GM13977 (cell line): ENCODE measurements around the gene UBE2K.
"Not testable (repeated sequence)": the region's sequence is repeated elsewhere in the genome, so short reads cannot be mapped to it uniquely, and the experiment has no call there.

Experiments used
- DNase-seq: peaks from one replicate; pipeline ENCODE4 v3.0.0; 2012; ENCODE audit warnings: low spot score
- in situ Hi-C: fragments of 300-500 bp; cut with MboI; formaldehyde crosslinking; loops from one replicate; pipeline ENCODE4 v1.12.0; 2022; ENCODE audit warnings: low sequenced_read_pairs, low pct_unique_long_range_greater_than_20kb, mixed read lengths, inconsistent platforms; ENCODE audit not compliant: unreplicated experiment
- TF ChIP-seq, protein P1 (sequence below): IDR thresholded peaks from 2 replicates; pipeline ENCODE4 v1.5.1; 2012; ENCODE audit warnings: mild to moderate bottlenecking, control low read depth; ENCODE audit not compliant: insufficient read depth; ENCODE audit errors: extremely low read depth, missing control alignments

The UBE2K gene

DNA sequence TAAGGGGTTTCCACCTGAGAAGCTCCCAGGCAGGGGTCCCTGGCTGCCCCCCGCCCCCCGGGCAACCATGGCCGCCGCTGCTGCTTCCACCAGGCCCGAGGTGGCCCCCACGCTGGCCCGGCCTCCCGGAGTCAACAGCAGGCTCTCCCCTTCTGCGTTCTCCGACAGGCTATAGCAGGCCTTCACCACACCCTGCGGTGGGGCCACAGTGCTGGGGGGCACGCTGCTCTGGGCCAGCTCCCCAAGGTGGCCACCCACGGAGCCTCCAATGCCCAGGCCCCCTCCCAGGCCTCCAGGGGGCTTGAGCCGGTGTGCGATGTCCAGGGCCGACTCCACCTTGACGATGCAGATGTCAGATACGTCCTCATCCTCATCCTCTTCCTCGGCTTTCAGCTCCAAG is 72.5 kb downstream of the UBE2K start:
- in situ Hi-C loops, result no loop called here
- DNase-seq, result no peak
- TF ChIP-seq, protein P1, sequence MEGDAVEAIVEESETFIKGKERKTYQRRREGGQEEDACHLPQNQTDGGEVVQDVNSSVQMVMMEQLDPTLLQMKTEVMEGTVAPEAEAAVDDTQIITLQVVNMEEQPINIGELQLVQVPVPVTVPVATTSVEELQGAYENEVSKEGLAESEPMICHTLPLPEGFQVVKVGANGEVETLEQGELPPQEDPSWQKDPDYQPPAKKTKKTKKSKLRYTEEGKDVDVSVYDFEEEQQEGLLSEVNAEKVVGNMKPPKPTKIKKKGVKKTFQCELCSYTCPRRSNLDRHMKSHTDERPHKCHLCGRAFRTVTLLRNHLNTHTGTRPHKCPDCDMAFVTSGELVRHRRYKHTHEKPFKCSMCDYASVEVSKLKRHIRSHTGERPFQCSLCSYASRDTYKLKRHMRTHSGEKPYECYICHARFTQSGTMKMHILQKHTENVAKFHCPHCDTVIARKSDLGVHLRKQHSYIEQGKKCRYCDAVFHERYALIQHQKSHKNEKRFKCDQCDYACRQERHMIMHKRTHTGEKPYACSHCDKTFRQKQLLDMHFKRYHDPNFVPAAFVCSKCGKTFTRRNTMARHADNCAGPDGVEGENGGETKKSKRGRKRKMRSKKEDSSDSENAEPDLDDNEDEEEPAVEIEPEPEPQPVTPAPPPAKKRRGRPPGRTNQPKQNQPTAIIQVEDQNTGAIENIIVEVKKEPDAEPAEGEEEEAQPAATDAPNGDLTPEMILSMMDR, result no peak

DNA sequence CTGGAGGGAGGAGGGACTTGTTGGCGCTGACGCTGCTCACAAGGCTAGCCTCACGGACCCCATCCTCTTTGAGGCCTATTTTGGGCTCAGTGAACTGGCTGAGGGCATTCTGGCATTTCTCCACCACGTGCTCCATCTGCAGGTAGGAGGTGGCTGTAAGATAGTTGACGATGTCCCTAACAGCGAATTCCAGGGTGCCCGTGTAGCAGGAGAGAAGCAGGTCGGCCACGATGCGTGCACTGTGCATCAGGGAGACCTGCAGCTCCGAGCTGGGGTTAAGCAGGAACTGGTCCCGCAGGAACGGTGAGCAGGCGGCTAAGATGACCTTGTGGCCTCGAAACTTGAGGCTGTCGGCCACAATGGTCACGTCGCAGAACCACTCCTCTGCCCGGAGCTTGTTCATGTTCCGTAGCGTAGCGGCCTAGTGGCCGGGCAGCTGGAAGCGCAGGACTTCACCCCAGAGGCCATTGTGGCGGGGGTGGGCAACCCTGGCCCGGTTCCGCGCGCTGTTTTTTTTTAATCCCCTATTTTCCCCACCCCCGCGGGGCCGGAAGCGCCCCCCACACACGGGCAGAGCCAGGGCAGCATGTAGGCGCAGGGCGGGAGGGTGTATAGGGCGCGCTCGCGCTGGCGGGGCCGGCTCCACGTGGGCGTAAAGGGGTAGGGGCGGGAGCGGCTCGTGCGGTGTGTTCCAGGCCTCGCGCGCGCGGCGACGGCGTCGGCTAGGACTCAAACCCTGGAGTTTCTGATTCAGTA is 73.2 kb downstream of the UBE2K start:
- in situ Hi-C loops, result no loop called here
- no peak for DNase-seq
- TF ChIP-seq, protein P1, result no peak

DNA sequence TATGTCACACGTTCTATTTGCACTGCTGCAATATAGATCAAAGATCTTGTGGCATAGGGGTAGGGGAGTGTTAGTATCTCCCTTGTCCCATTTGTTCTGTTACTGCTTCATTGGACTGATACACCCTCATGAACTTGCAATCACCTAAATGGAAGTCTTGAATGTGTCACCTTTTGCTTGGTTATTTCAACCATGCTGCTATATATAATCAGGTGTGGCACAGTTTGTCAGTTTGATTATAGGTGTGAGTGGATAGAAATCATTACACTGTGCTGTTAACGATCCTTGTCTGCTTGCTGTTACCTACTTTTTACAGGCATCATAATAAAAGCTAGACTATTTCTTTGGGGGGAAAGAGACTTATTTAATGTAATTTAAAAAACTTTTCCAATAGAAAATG is 84.1 kb downstream of the UBE2K start:
- in situ Hi-C loops, DNase-seq: not testable (repeated sequence)

DNA sequence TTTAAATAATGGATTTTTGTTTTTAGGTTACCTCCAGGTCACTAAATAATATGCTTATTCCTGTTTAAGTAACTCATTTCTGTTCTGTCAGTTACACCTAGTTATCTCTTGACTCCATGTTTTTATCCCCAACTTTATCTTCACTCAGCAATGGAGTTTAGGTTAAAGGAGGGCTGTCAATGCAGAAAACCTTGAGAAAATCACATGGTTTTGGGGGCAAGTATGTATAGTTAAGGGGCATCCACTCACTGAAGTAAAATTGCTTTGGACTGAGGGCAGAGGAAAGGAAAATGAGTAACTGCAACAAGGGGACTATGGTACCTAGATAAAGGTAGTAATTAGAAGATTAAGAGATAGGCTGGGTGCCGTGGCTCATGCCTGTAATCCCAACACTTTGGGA is 87.1 kb downstream of the UBE2K start:
- DNase-seq, result no peak
- TF ChIP-seq, protein P1, result no peak
- in situ Hi-C loops, result no loop called here

DNA sequence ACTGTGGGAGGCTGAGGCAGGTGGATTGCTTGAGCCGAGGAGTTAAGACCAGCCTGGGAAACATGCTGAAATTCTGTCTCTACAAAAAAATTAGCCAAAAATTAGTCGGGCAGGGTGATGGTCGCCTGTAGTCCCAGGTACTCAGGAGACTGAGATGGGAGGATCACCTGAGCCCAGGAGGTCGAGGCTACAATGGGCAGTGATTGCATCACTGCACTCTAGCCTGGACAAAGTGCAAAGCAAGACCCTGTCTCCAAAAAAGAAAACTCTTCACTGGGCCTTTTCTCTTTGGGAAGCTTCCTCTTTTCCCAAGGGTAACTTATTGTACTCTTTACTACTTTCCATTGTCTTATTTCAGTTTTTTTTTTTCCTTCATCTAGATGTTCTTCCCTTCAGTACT is 88.9 kb downstream of the UBE2K start:
- in situ Hi-C loops, result no loop called here
- no peak for DNase-seq
- TF ChIP-seq, protein P1, result no peak

DNA sequence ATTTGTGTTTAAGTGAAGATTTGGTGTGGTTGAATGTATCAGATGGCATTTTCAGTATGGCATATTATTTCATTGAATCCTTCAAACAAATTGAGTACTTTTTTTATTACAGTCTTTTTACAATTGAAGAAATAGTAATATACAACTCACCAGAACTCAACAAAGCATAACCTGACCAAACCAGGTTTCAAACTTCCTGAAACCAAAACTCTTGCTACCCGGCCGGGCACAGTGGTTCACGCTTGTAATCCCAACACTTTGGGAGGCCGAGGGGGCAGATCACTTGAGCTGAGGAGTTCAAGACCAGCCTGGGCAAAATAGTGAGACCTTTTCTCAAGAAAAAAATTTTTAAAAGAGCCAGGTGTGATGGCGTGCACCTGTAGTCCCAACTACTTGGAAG is 94.2 kb downstream of the UBE2K start:
- no peak for DNase-seq
- TF ChIP-seq, protein P1, result no peak
- in situ Hi-C loops, result no loop called here

DNA sequence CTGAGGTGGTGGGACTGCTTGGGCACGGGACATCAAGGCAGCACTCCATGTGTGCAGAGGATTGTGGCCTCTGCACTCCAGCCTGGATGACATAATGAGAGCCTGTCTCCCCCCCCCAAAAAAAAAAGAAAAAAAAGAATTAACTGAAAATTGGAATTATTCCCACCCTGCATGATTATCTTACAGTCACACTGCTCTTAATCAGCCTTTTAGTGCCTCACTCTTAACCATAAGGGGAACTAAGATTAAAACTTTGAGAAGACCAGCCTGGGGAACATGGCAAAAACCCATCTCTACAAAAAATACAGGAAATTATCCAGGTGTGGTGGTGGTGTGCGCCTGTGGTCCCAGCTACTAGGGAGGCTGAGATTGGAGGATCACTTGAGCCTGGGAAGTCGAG is 94.6 kb downstream of the UBE2K start:
- DNase-seq, result no peak
- TF ChIP-seq, protein P1, result no peak
- in situ Hi-C loops, result no loop called here

DNA sequence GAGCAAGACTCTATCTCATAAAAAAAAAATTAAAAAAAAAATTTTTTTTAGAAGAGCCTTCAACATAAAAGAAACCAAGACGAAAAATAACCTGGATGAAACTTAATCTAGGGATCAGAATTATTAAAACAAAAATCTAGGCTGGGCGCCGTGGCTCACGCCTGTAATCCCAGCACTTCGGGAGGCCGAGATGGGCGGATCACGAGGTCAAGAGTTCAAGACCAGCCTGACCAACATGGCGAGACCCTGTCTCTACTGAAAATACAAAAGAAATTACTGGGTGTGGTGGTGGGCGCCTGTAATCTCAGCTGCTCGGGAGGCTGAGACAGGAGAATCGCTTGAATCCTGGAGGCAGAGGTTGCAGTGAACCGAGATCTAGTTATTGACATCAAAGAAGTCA is 95.0 kb downstream of the UBE2K start:
- in situ Hi-C loops, result not testable (repeated sequence)

More for the DNA sequence above, 95.0 kb downstream of the UBE2K start:
- DNase-seq, result not testable (repeated sequence)
